PC-9 (cell line): ENCODE data around the gene ADAMTSL2.

Source experiments
- EZH2 ChIP-seq: fragments of 200-600 bp; sonication (generic); IDR thresholded peaks from 2 replicates; pipeline ENCODE4 v1.8.0; 2017; ENCODE audit warnings: antibody characterized with exemption, low read depth
- TF ChIP-seq, protein P1 (sequence below): fragments of 200-600 bp; sonication (generic); conservative IDR thresholded peaks from 2 replicates; pipeline ENCODE4 v1.6.1; 2017; ENCODE audit warnings: mixed run types, antibody characterized with exemption, mild to moderate bottlenecking, moderate library complexity

DNA sequence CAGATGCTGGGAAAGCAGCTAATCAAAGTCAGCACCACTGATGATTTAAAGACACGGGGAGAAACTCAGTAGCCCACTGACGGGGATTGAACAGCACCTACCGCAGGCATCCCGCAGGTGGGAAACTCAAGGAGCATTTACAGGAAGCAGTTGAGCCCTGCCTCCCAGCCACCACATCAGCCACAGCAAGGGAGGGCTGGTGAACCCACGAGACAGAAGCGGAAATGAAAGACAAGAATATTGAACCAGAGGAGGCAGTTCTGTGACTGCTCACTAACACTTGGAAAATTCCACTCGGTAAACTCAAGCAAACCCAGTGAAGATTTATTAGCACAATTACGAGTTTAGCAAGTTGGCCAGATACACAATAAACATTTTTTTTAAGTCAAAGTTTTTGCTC lies 85.3 kb downstream of the ADAMTSL2 start:
- TF ChIP-seq, protein P1, sequence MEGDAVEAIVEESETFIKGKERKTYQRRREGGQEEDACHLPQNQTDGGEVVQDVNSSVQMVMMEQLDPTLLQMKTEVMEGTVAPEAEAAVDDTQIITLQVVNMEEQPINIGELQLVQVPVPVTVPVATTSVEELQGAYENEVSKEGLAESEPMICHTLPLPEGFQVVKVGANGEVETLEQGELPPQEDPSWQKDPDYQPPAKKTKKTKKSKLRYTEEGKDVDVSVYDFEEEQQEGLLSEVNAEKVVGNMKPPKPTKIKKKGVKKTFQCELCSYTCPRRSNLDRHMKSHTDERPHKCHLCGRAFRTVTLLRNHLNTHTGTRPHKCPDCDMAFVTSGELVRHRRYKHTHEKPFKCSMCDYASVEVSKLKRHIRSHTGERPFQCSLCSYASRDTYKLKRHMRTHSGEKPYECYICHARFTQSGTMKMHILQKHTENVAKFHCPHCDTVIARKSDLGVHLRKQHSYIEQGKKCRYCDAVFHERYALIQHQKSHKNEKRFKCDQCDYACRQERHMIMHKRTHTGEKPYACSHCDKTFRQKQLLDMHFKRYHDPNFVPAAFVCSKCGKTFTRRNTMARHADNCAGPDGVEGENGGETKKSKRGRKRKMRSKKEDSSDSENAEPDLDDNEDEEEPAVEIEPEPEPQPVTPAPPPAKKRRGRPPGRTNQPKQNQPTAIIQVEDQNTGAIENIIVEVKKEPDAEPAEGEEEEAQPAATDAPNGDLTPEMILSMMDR: no peak
- TF ChIP-seq EZH2: no peak
